ENCODE data around the gene IL15RA.

The IL15RA gene

GRCh38 chr10:5960070-5960972 is 17.0 kb downstream of the IL15RA start:
- H3K4me1 ChIP-seq (ENCODE audit: control insufficient read depth, insufficient read depth, low read length): no peaks in the 10 kb centered on the region
- no peak for DNase-seq (ENCODE audit: low read depth, low spot score)
- H3K27ac ChIP-seq (ENCODE audit: low read length): no peak overlapping the region
- H3K36me3 ChIP-seq (ENCODE audit: control insufficient read depth, insufficient read depth, low read length): no peaks in the 10 kb centered on the region
- no peak overlapping the region for H3K4me3 ChIP-seq (ENCODE audit: low read length)
- WGBS (ENCODE audit: insufficient coverage, insufficient read length): no CpG with 5 or more reads among the region's 18 CpGs
- no peaks in the 10 kb centered on the region for H3K9me3 ChIP-seq (ENCODE audit: control insufficient read depth, insufficient read depth, low read length)
- no peaks in the 10 kb centered on the region for H3K27me3 ChIP-seq (ENCODE audit: control insufficient read depth, insufficient read depth, low read length)

GRCh38 chr10:5959581-5960069 is 17.7 kb downstream of the IL15RA start:
- Histone ChIP-seq H3K36me3 (ENCODE audit: control insufficient read depth, insufficient read depth, low read length) (no peaks in the 10 kb centered on the region), H3K27me3 (ENCODE audit: control insufficient read depth, insufficient read depth, low read length) (no peaks in the 10 kb centered on the region), H3K27ac (ENCODE audit: low read length) (no peak overlapping the region), H3K9me3 (ENCODE audit: control insufficient read depth, insufficient read depth, low read length) (no peaks in the 10 kb centered on the region), H3K4me3 (ENCODE audit: low read length) (no peak overlapping the region), H3K4me1 (ENCODE audit: control insufficient read depth, insufficient read depth, low read length) (no peaks in the 10 kb centered on the region)
- no CpG with 5 or more reads among the region's 10 CpGs for WGBS (ENCODE audit: insufficient coverage, insufficient read length)
- no peak for DNase-seq (ENCODE audit: low read depth, low spot score)

- no peak for DNase-seq (ENCODE audit: low read depth, low spot score)
- no peaks in the 10 kb centered on the region for H3K4me1 ChIP-seq (ENCODE audit: control insufficient read depth, insufficient read depth, low read length)
- no peak overlapping the region for H3K27ac ChIP-seq (ENCODE audit: low read length)
- no peak overlapping the region for H3K4me3 ChIP-seq (ENCODE audit: low read length)
- H3K36me3 ChIP-seq (ENCODE audit: control insufficient read depth, insufficient read depth, low read length): no peaks in the 10 kb centered on the region
- no CpG with 5 or more reads among the region's 5 CpGs for WGBS (ENCODE audit: insufficient coverage, insufficient read length)
- no peaks in the 10 kb centered on the region for H3K27me3 ChIP-seq (ENCODE audit: control insufficient read depth, insufficient read depth, low read length)
- no peaks in the 10 kb centered on the region for H3K9me3 ChIP-seq (ENCODE audit: control insufficient read depth, insufficient read depth, low read length)
These were observed 18.2 kb downstream of the IL15RA start for GRCh38 chr10:5959142-5959541.

GRCh38 chr10:5958675-5959074 is 18.7 kb downstream of the IL15RA start:
- Histone ChIP-seq H3K4me1 (ENCODE audit: control insufficient read depth, insufficient read depth, low read length) (no peaks in the 10 kb centered on the region), H3K9me3 (ENCODE audit: control insufficient read depth, insufficient read depth, low read length) (no peaks in the 10 kb centered on the region), H3K27me3 (ENCODE audit: control insufficient read depth, insufficient read depth, low read length) (no peaks in the 10 kb centered on the region), H3K36me3 (ENCODE audit: control insufficient read depth, insufficient read depth, low read length) (no peaks in the 10 kb centered on the region), H3K27ac (ENCODE audit: low read length) (no peak overlapping the region), H3K4me3 (ENCODE audit: low read length) (no peak overlapping the region)
- no peak for DNase-seq (ENCODE audit: low read depth, low spot score)
- no CpG with 5 or more reads among the region's 6 CpGs for WGBS (ENCODE audit: insufficient coverage, insufficient read length)

- no peaks in the 10 kb centered on the region for H3K4me1 ChIP-seq (ENCODE audit: control insufficient read depth, insufficient read depth, low read length)
- H3K9me3 ChIP-seq (ENCODE audit: control insufficient read depth, insufficient read depth, low read length): no peaks in the 10 kb centered on the region
- DNase-seq (ENCODE audit: low read depth, low spot score): no peak
- H3K27me3 ChIP-seq (ENCODE audit: control insufficient read depth, insufficient read depth, low read length): no peaks in the 10 kb centered on the region
- no peaks in the 10 kb centered on the region for H3K36me3 ChIP-seq (ENCODE audit: control insufficient read depth, insufficient read depth, low read length)
- no peak overlapping the region for H3K27ac ChIP-seq (ENCODE audit: low read length)
- WGBS (ENCODE audit: insufficient coverage, insufficient read length): no CpG with 5 or more reads among the region's 2 CpGs
- no peak overlapping the region for H3K4me3 ChIP-seq (ENCODE audit: low read length)
These were observed 19.3 kb downstream of the IL15RA start for GRCh38 chr10:5958077-5958476.

GRCh38 chr10:5956146-5956936 is 21.0 kb downstream of the IL15RA start:
- no peak overlapping the region for H3K4me3 ChIP-seq (ENCODE audit: low read length)
- no peak for DNase-seq (ENCODE audit: low read depth, low spot score)
- no CpG with 5 or more reads among the region's 17 CpGs for WGBS (ENCODE audit: insufficient coverage, insufficient read length)
- no peak overlapping the region for H3K27ac ChIP-seq (ENCODE audit: low read length)
- no peaks in the 10 kb centered on the region for H3K4me1 ChIP-seq (ENCODE audit: control insufficient read depth, insufficient read depth, low read length)
- no peaks in the 10 kb centered on the region for H3K9me3 ChIP-seq (ENCODE audit: control insufficient read depth, insufficient read depth, low read length)
- no peaks in the 10 kb centered on the region for H3K36me3 ChIP-seq (ENCODE audit: control insufficient read depth, insufficient read depth, low read length)
- no peaks in the 10 kb centered on the region for H3K27me3 ChIP-seq (ENCODE audit: control insufficient read depth, insufficient read depth, low read length)

GRCh38 chr10:5953676-5954075 is 23.7 kb downstream of the IL15RA start:
- H3K9me3 ChIP-seq (ENCODE audit: control insufficient read depth, insufficient read depth, low read length): no peaks in the 10 kb centered on the region
- no CpG with 5 or more reads among the region's 5 CpGs for WGBS (ENCODE audit: insufficient coverage, insufficient read length)
- H3K4me1 ChIP-seq (ENCODE audit: control insufficient read depth, insufficient read depth, low read length): 0 out of 2 replicates have a peak, but pooled peaks cover 1% of the 10 kb centered on the region
- H3K27ac ChIP-seq (ENCODE audit: low read length): no peak overlapping the region
- H3K27me3 ChIP-seq (ENCODE audit: control insufficient read depth, insufficient read depth, low read length): no peaks in the 10 kb centered on the region
- DNase-seq (ENCODE audit: low read depth, low spot score): no peak
- H3K4me3 ChIP-seq (ENCODE audit: low read length): no peak overlapping the region
- no peaks in the 10 kb centered on the region for H3K36me3 ChIP-seq (ENCODE audit: control insufficient read depth, insufficient read depth, low read length)

GRCh38 chr10:5952731-5953385 is 24.5 kb downstream of the IL15RA start:
- no CpG with 5 or more reads among the region's 20 CpGs for WGBS (ENCODE audit: insufficient coverage, insufficient read length)
- Histone ChIP-seq H3K4me3 (ENCODE audit: low read length) (no peak overlapping the region), H3K27ac (ENCODE audit: low read length) (no peak overlapping the region), H3K9me3 (ENCODE audit: control insufficient read depth, insufficient read depth, low read length) (no peaks in the 10 kb centered on the region), H3K36me3 (ENCODE audit: control insufficient read depth, insufficient read depth, low read length) (no peaks in the 10 kb centered on the region), H3K4me1 (ENCODE audit: control insufficient read depth, insufficient read depth, low read length) (0 out of 2 replicates have a peak, but pooled peaks cover 1% of the 10 kb centered on the region), H3K27me3 (ENCODE audit: control insufficient read depth, insufficient read depth, low read length) (no peaks in the 10 kb centered on the region)
- DNase-seq (ENCODE audit: low read depth, low spot score): no peak

- H3K36me3 ChIP-seq (ENCODE audit: control insufficient read depth, insufficient read depth, low read length): no peaks in the 10 kb centered on the region
- no peak overlapping the region for H3K4me3 ChIP-seq (ENCODE audit: low read length)
- no peak overlapping the region for H3K27ac ChIP-seq (ENCODE audit: low read length)
- H3K27me3 ChIP-seq (ENCODE audit: control insufficient read depth, insufficient read depth, low read length): no peaks in the 10 kb centered on the region
- no peak for DNase-seq (ENCODE audit: low read depth, low spot score)
- no CpG with 5 or more reads among the region's 6 CpGs for WGBS (ENCODE audit: insufficient coverage, insufficient read length)
- H3K4me1 ChIP-seq (ENCODE audit: control insufficient read depth, insufficient read depth, low read length): 0 out of 2 replicates have a peak, but pooled peaks cover 1% of the 10 kb centered on the region
- no peaks in the 10 kb centered on the region for H3K9me3 ChIP-seq (ENCODE audit: control insufficient read depth, insufficient read depth, low read length)
These were observed 25.5 kb downstream of the IL15RA start for GRCh38 chr10:5951721-5952407.

Data from iPS DF 6.9 (cell line).